ENCODE measurements around the gene CCDC86.

GRCh38 chr11:60874421-60875365 lies 32.8 kb downstream of the CCDC86 start:
- TF ChIP-seq CTCF (IDR thresholded peaks at IDR 0.05) (no peak), EZH2phosphoT487 (IDR thresholded peaks at IDR 0.05) (no peak)
